ENCODE data around the gene TFB1M.

Gene TFB1M

GRCh38 chr6:155303361-155303870 lies 10.9 kb downstream of the TFB1M start:
- Histone ChIP-seq H3K36me3 (ENCODE audit: insufficient read depth) (peaks cover 2% of the 10 kb centered on the region; the same call in 1 of the 2 replicates), H2AFZ (ENCODE audit: low read depth) (no peak overlapping the region), H3K79me2 (ENCODE audit: insufficient read depth, low read depth) (no peaks in the 10 kb centered on the region), H3K4me1 (ENCODE audit: low read depth, poor library complexity, severe bottlenecking) (no peaks in the 10 kb centered on the region), H3K9ac (no peak overlapping the region), H4K20me1 (ENCODE audit: insufficient read depth) (no peaks in the 10 kb centered on the region; the same call in 1 of the 2 replicates), H3K27ac (no peak overlapping the region), H3K27me3 (ENCODE audit: insufficient read depth, low read depth) (no peaks in the 10 kb centered on the region), H3K4me2 (no peak overlapping the region), H3K4me3 (IDR thresholded peaks at IDR 0.05; ENCODE audit: insufficient read depth, low read depth, low read length) (no peak overlapping the region)
- no peak for TF ChIP-seq CTCF (conservative IDR thresholded peaks at IDR 0.05; ENCODE audit: low read depth, low read length)

GRCh38 chr6:155301867-155302266 lies 12.4 kb downstream of the TFB1M start:
- H3K9ac ChIP-seq: no peak overlapping the region
- H3K27me3 ChIP-seq (ENCODE audit: insufficient read depth, low read depth): no peaks in the 10 kb centered on the region
- H2AFZ ChIP-seq (ENCODE audit: low read depth): no peak overlapping the region
- H3K36me3 ChIP-seq (ENCODE audit: insufficient read depth): peaks cover 2% of the 10 kb centered on the region; the same call in 1 of the 2 replicates
- no peak overlapping the region for H3K4me3 ChIP-seq (IDR thresholded peaks at IDR 0.05; ENCODE audit: insufficient read depth, low read depth, low read length)
- no peaks in the 10 kb centered on the region; the same call in 1 of the 2 replicates for H4K20me1 ChIP-seq (ENCODE audit: insufficient read depth)
- no peaks in the 10 kb centered on the region for H3K4me1 ChIP-seq (ENCODE audit: low read depth, poor library complexity, severe bottlenecking)
- H3K27ac ChIP-seq: no peak overlapping the region
- H3K4me2 ChIP-seq: no peak overlapping the region
- no peaks in the 10 kb centered on the region for H3K79me2 ChIP-seq (ENCODE audit: insufficient read depth, low read depth)
- no peak for TF ChIP-seq CTCF (conservative IDR thresholded peaks at IDR 0.05; ENCODE audit: low read depth, low read length)

DNA sequence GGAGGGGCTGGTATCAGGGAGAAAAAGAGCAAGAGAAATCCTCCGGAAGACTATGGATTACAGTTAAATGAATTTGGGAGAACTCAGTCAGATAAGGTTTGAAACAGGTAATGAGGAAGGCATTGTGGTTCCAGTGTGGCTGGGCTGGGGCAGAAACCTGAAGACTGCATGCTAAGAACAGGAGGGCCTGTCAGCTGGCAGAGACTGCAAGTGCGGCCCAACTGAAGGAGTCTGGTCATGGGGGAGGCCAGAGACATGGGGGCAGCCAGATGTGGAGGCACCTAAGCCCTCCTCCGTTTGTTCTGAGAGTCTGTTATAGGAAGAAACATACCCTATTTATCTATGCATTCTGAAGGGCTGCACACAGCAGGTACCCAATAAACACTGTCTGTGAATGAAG lies 16.6 kb downstream of the TFB1M start:
- no peak for TF ChIP-seq CTCF (conservative IDR thresholded peaks at IDR 0.05; ENCODE audit: low read depth, low read length)
- H4K20me1 ChIP-seq (ENCODE audit: insufficient read depth): no peaks in the 10 kb centered on the region; the same call in 1 of the 2 replicates
- H2AFZ ChIP-seq (ENCODE audit: low read depth): no peak overlapping the region
- no peak overlapping the region for H3K4me2 ChIP-seq
- no peaks in the 10 kb centered on the region for H3K36me3 ChIP-seq (ENCODE audit: insufficient read depth)
- no peak overlapping the region for H3K9ac ChIP-seq
- no peak overlapping the region for H3K4me3 ChIP-seq (IDR thresholded peaks at IDR 0.05; ENCODE audit: insufficient read depth, low read depth, low read length)
- no peaks in the 10 kb centered on the region for H3K79me2 ChIP-seq (ENCODE audit: insufficient read depth, low read depth)
- no peaks in the 10 kb centered on the region for H3K27me3 ChIP-seq (ENCODE audit: insufficient read depth, low read depth)
- H3K27ac ChIP-seq: no peak overlapping the region
- H3K4me1 ChIP-seq (ENCODE audit: low read depth, poor library complexity, severe bottlenecking): no peaks in the 10 kb centered on the region

DNA sequence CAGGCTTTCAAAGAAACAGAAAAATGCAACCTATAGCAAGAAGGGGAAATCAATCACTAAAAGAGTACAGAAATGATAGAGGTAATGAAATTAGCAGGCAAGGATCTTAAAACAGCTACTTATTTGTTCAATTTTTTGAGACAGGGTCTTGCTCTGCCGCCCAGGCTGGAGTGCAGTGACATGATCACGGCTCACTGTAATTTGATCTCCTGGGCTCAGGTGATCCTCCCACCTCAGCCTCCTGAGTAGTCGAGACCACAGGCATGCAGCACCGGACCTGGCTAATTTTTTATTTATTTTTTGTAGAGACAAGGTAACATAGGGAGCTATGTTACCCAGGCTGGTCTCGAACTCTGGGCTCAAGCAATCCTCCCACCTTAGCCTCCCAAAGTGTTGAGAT lies 21.6 kb downstream of the TFB1M start:
- no peak overlapping the region for H3K4me3 ChIP-seq (IDR thresholded peaks at IDR 0.05; ENCODE audit: insufficient read depth, low read depth, low read length)
- no peaks in the 10 kb centered on the region for H3K36me3 ChIP-seq (ENCODE audit: insufficient read depth)
- H3K4me1 ChIP-seq (ENCODE audit: low read depth, poor library complexity, severe bottlenecking): no peaks in the 10 kb centered on the region
- no peak overlapping the region for H3K9ac ChIP-seq
- no peak overlapping the region for H3K27ac ChIP-seq
- H2AFZ ChIP-seq (ENCODE audit: low read depth): no peak overlapping the region
- no peaks in the 10 kb centered on the region for H3K27me3 ChIP-seq (ENCODE audit: insufficient read depth, low read depth)
- TF ChIP-seq CTCF (conservative IDR thresholded peaks at IDR 0.05; ENCODE audit: low read depth, low read length): no peak
- H4K20me1 ChIP-seq (ENCODE audit: insufficient read depth): no peaks in the 10 kb centered on the region
- H3K79me2 ChIP-seq (ENCODE audit: insufficient read depth, low read depth): no peaks in the 10 kb centered on the region
- H3K4me2 ChIP-seq: no peak overlapping the region
